Activated naive CD4-positive, alpha-beta T cell treated with anti-CD3 and anti-CD28 coated beads for 36 hours (primary cell): ENCODE data around the gene GGA2. TPM values are rescaled to one million over a fixed set of nuclear protein-coding genes. Genes with fewer than 3 reads are reported as not detected.

Source experiments
- CTCF ChIA-PET: fragments of 350-600 bp; sonication (Branson Sonifier 250); formaldehyde crosslinking; loops from one replicate; lab custom pipeline; 2021; ENCODE audit warnings: antibody characterized with exemption; lab: Charles Lee
- DNase-seq: peaks from one replicate; pipeline ENCODE4 v3.0.0-alpha.2; 2020
- H3K27ac Mint-ChIP-seq: one replicate; pipeline ENCODE4 v1.8.0; 2021; ENCODE audit warnings: mild to moderate bottlenecking, mixed read lengths
- H3K27me3 Mint-ChIP-seq: one replicate; pipeline ENCODE4 v1.8.0; 2021; ENCODE audit warnings: low read depth, mixed read lengths
- H3K36me3 Mint-ChIP-seq: one replicate; pipeline ENCODE4 v1.8.0; 2021; ENCODE audit warnings: low read depth, mixed read lengths
- H3K4me1 Mint-ChIP-seq: one replicate; pipeline ENCODE4 v1.8.0; 2021; ENCODE audit warnings: low read depth, mixed read lengths
- H3K4me3 Mint-ChIP-seq: one replicate; pipeline ENCODE4 v1.8.0; 2021; ENCODE audit warnings: mild to moderate bottlenecking, moderate library complexity, mixed read lengths
- H3K9me3 Mint-ChIP-seq: one replicate; pipeline ENCODE4 v1.8.0; 2021; ENCODE audit warnings: mixed read lengths
- intact Hi-C: fragments of 100-400 bp; cut with micrococcal nuclease; formaldehyde crosslinking; loops from one replicate; pipeline ENCODE4 v1.15.1; 2023
- total RNA-seq, 2 experiments: library from RNA; stranded (reverse); gene quantifications; one replicate each; pipeline ENCODE4 v1.2.3, GENCODE V29; 2021

The GGA2 gene
- total RNA-seq, 2 experiments from 2014 or later, result 53.0 to 62.7 TPM

- Mint-ChIP-seq H3K4me3 (peak overlapping the region; percentile 78), H3K27ac (peak overlapping the region; percentile 42), H3K36me3 (peaks cover 15% of the 10 kb centered on the region), H3K9me3 (peaks cover 5% of the 10 kb centered on the region), H3K4me1 (peaks cover 52% of the 10 kb centered on the region), H3K27me3 (no peaks in the 10 kb centered on the region)
- CTCF ChIA-PET, result interaction anchor here (0.7 to 1.3 kb wide), 3 partner anchors 30 to 57 kb away, joined by 3 to 5 read pairs (median 4); no protein-coding TSS in a partner anchor
- DNase-seq, result no peak
- intact Hi-C loops, result loop anchor here (5.0 kb wide), 1 partner anchor 88 kb away; the partner anchor contains the start of gene NDUFAB1
These were observed 1.5 kb downstream of the GGA2 start for GRCh38 chr16:23508589-23509440.

- CTCF ChIA-PET, result interaction anchor here (0.9 to 1.2 kb wide), 2 partner anchors 70 to 72 kb away, joined by 3 to 5 read pairs; no protein-coding TSS in a partner anchor
- no peaks in the 10 kb centered on the region for H3K27me3 Mint-ChIP-seq
- DNase-seq, result no peak
- peaks cover 5% of the 10 kb centered on the region for H3K9me3 Mint-ChIP-seq
- no peak overlapping the region for H3K4me3 Mint-ChIP-seq
- H3K36me3 Mint-ChIP-seq, result peaks cover 13% of the 10 kb centered on the region
- H3K4me1 Mint-ChIP-seq, result peaks cover 66% of the 10 kb centered on the region
- no peak overlapping the region for H3K27ac Mint-ChIP-seq
- intact Hi-C loops, result loop anchor here (5.0 kb wide), 1 partner anchor 91 kb away; the partner anchor contains the start of gene NDUFAB1
These were observed 3.7 kb downstream of the GGA2 start for GRCh38 chr16:23506606-23506994.

- Mint-ChIP-seq H3K36me3 (peaks cover 13% of the 10 kb centered on the region), H3K9me3 (peaks cover 5% of the 10 kb centered on the region), H3K4me1 (peaks cover 63% of the 10 kb centered on the region), H3K27me3 (no peaks in the 10 kb centered on the region), H3K4me3 (no peak overlapping the region), H3K27ac (no peak overlapping the region)
- CTCF ChIA-PET, result interaction anchor here (0.9 to 1.2 kb wide), 2 partner anchors 69 to 71 kb away, joined by 3 to 5 read pairs; no protein-coding TSS in a partner anchor
- intact Hi-C loops, result loop anchor here (2.0 to 5.0 kb wide), 3 partner anchors 53 to 147 kb away; partner anchors contain the start of genes COG7 and NDUFAB1
- DNase-seq, result no peak
These were observed 4.4 kb downstream of the GGA2 start for GRCh38 chr16:23505671-23506605.

- H3K4me1 Mint-ChIP-seq, result peaks cover 62% of the 10 kb centered on the region
- DNase-seq, result no peak
- peaks cover 5% of the 10 kb centered on the region for H3K9me3 Mint-ChIP-seq
- peaks cover 13% of the 10 kb centered on the region for H3K36me3 Mint-ChIP-seq
- no peaks in the 10 kb centered on the region for H3K27me3 Mint-ChIP-seq
- H3K4me3 Mint-ChIP-seq, result no peak overlapping the region
- CTCF ChIA-PET, result interaction anchor here (1.2 kb wide), 1 partner anchor 70 kb away, joined by 5 read pairs; no protein-coding TSS in a partner anchor
- H3K27ac Mint-ChIP-seq, result no peak overlapping the region
- intact Hi-C loops, result loop anchor here (2.0 to 5.0 kb wide), 3 partner anchors 52 to 148 kb away; partner anchors contain the start of genes COG7 and NDUFAB1
These were observed 5.1 kb downstream of the GGA2 start for GRCh38 chr16:23505180-23505665.

- H3K27ac Mint-ChIP-seq, result no peak overlapping the region
- intact Hi-C loops, result loop anchor here (1.0 to 5.0 kb wide), 4 partner anchors 52 to 148 kb away; partner anchors contain the start of genes COG7, EARS2, NDUFAB1 and UBFD1
- H3K4me3 Mint-ChIP-seq, result no peak overlapping the region
- CTCF ChIA-PET, result no interaction called here
- H3K36me3 Mint-ChIP-seq, result peaks cover 13% of the 10 kb centered on the region
- peak; percentile 91 for DNase-seq
- peaks cover 67% of the 10 kb centered on the region for H3K4me1 Mint-ChIP-seq
- peaks cover 5% of the 10 kb centered on the region for H3K9me3 Mint-ChIP-seq
- no peaks in the 10 kb centered on the region for H3K27me3 Mint-ChIP-seq
These were observed 5.7 kb downstream of the GGA2 start for GRCh38 chr16:23504453-23505179.

- Mint-ChIP-seq H3K27ac (no peak overlapping the region), H3K9me3 (peaks cover 5% of the 10 kb centered on the region), H3K4me3 (no peak overlapping the region), H3K27me3 (no peaks in the 10 kb centered on the region), H3K36me3 (peaks cover 9% of the 10 kb centered on the region), H3K4me1 (peaks cover 64% of the 10 kb centered on the region)
- CTCF ChIA-PET, result no interaction called here
- intact Hi-C loops, result loop anchor here (1.0 to 2.0 kb wide), 3 partner anchors 51 to 149 kb away; partner anchors contain the start of genes COG7, EARS2 and UBFD1
- DNase-seq, result no peak
These were observed 6.2 kb downstream of the GGA2 start for GRCh38 chr16:23504076-23504452.

GRCh38 chr16:23502466-23502865, 7.8 kb downstream of the GGA2 start:
- Mint-ChIP-seq H3K36me3 (no peaks in the 10 kb centered on the region), H3K27ac (no peak overlapping the region), H3K27me3 (no peaks in the 10 kb centered on the region), H3K4me1 (peaks cover 59% of the 10 kb centered on the region), H3K9me3 (no peaks in the 10 kb centered on the region), H3K4me3 (no peak overlapping the region)
- DNase-seq, result no peak
- CTCF ChIA-PET, result no interaction called here
- intact Hi-C loops, result no loop called here

- Mint-ChIP-seq H3K4me1 (peaks cover 56% of the 10 kb centered on the region), H3K27me3 (no peaks in the 10 kb centered on the region), H3K9me3 (no peaks in the 10 kb centered on the region), H3K4me3 (no peak overlapping the region), H3K36me3 (peaks cover 3% of the 10 kb centered on the region), H3K27ac (no peak overlapping the region)
- CTCF ChIA-PET, result no interaction called here
- no peak for DNase-seq
- intact Hi-C loops, result no loop called here
These were observed 9.0 kb downstream of the GGA2 start for GRCh38 chr16:23501291-23501690.

GRCh38 chr16:23500862-23501225, 9.4 kb downstream of the GGA2 start:
- Mint-ChIP-seq H3K36me3 (peaks cover 4% of the 10 kb centered on the region), H3K27me3 (no peaks in the 10 kb centered on the region), H3K27ac (no peak overlapping the region), H3K9me3 (no peaks in the 10 kb centered on the region), H3K4me3 (no peak overlapping the region), H3K4me1 (peaks cover 51% of the 10 kb centered on the region)
- no peak for DNase-seq
- CTCF ChIA-PET, result no interaction called here
- intact Hi-C loops, result no loop called here

- CTCF ChIA-PET, result interaction anchor here (1.0 kb wide), 1 partner anchor 24 kb away, joined by 3 read pairs; no protein-coding TSS in a partner anchor
- intact Hi-C loops, result no loop called here
- DNase-seq, result no peak
- Mint-ChIP-seq H3K4me3 (no peak overlapping the region), H3K27ac (no peak overlapping the region), H3K27me3 (no peaks in the 10 kb centered on the region), H3K9me3 (no peaks in the 10 kb centered on the region), H3K36me3 (peaks cover 4% of the 10 kb centered on the region), H3K4me1 (peaks cover 48% of the 10 kb centered on the region)
These were observed 10.0 kb downstream of the GGA2 start for GRCh38 chr16:23500212-23500861.

GRCh38 chr16:23499801-23500200, 10.5 kb downstream of the GGA2 start:
- H3K36me3 Mint-ChIP-seq, result peaks cover 4% of the 10 kb centered on the region

More at GRCh38 chr16:23499801-23500200, 10.5 kb downstream of the GGA2 start:
- DNase-seq, result no peak
- Mint-ChIP-seq H3K4me3 (no peak overlapping the region), H3K27ac (no peak overlapping the region), H3K9me3 (no peaks in the 10 kb centered on the region), H3K27me3 (no peaks in the 10 kb centered on the region), H3K4me1 (peaks cover 42% of the 10 kb centered on the region)
- intact Hi-C loops, result no loop called here
- CTCF ChIA-PET, result interaction anchor here (1.0 kb wide), 1 partner anchor 24 kb away, joined by 3 read pairs; no protein-coding TSS in a partner anchor
